Esophagus muscularis mucosa (tissue), 3 donors: ENCODE data around the gene NUDT3.

Experiments used
- POLR2A ChIP-seq: fragments of 450-650 bp; IDR thresholded peaks from one replicate; pipeline ENCODE4 v1.6.1; 2017; ENCODE audit warnings: antibody characterized with exemption, moderate library complexity, mild to moderate bottlenecking, low read depth
- TF ChIP-seq, protein P1 (sequence below), 3 experiments: fragments of 200-600 bp in 2 of 3; fragments of 450-650 bp in 1 of 3; sonication (generic) in 2 of 3; IDR thresholded peaks; one replicate each; pipeline ENCODE4 v1.5.1; 2017 to 2019; ENCODE audit warnings: antibody characterized with exemption in 3 of 3, mild to moderate bottlenecking in 2 of 3, moderate library complexity in 1 of 3

- TF ChIP-seq, protein P1, sequence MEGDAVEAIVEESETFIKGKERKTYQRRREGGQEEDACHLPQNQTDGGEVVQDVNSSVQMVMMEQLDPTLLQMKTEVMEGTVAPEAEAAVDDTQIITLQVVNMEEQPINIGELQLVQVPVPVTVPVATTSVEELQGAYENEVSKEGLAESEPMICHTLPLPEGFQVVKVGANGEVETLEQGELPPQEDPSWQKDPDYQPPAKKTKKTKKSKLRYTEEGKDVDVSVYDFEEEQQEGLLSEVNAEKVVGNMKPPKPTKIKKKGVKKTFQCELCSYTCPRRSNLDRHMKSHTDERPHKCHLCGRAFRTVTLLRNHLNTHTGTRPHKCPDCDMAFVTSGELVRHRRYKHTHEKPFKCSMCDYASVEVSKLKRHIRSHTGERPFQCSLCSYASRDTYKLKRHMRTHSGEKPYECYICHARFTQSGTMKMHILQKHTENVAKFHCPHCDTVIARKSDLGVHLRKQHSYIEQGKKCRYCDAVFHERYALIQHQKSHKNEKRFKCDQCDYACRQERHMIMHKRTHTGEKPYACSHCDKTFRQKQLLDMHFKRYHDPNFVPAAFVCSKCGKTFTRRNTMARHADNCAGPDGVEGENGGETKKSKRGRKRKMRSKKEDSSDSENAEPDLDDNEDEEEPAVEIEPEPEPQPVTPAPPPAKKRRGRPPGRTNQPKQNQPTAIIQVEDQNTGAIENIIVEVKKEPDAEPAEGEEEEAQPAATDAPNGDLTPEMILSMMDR (IDR thresholded peaks at IDR 0.05): no peak
- TF ChIP-seq POLR2A: no peak
Observed at GRCh38 chr6:34346175-34347119, 46.0 kb downstream of the NUDT3 start.
